Fibroblast of pulmonary artery (primary cell): ENCODE measurements around the gene ZNF618.

Experiments used
- DNase-seq: peaks from one replicate; pipeline ENCODE4 v3.0.0-alpha.2; 2010; ENCODE audit warnings: low read depth
- H3K4me3 ChIP-seq: replicated peaks from 2 replicates; pipeline ENCODE4 v1.5.1; 2011; ENCODE audit warnings: low read depth, mild to moderate bottlenecking, control low read depth, low read length, moderate library complexity
- CTCF ChIP-seq: IDR thresholded peaks from 2 replicates; pipeline ENCODE4 v1.5.1; 2011; ENCODE audit warnings: mild to moderate bottlenecking, control low read depth, low read length, inconsistent platforms; ENCODE audit errors: missing control alignments

The ZNF618 gene

GRCh38 chr9:114089206-114089840 is 213.2 kb downstream of the ZNF618 start:
- no peak overlapping the region for H3K4me3 ChIP-seq
- no peak for DNase-seq
- TF ChIP-seq CTCF = no peak

DNA sequence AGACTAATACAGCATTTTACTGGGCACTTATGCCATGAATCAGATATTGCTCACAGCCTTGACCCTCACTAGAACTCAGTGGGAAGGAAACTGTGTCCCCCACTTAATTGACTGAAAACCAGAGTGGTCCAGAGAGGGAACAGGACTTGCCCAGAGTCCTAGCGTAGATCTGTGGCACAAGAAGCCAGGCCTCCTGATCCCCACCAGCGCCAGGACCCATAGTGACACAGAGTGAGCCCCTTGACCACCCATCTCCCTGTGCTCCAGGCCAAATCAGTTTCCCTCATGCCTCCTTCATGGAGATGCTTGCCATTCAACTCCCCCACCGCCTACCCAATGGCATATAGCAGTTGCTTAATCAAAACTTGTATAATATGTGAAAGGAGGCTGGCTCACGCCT is 214.7 kb downstream of the ZNF618 start:
- no peak for DNase-seq
- H3K4me3 ChIP-seq = no peak overlapping the region
- no peak for TF ChIP-seq CTCF

- TF ChIP-seq CTCF = no peak
- no peak overlapping the region for H3K4me3 ChIP-seq
- no peak for DNase-seq
Observed at GRCh38 chr9:114091711-114092110, 215.6 kb downstream of the ZNF618 start.

DNA sequence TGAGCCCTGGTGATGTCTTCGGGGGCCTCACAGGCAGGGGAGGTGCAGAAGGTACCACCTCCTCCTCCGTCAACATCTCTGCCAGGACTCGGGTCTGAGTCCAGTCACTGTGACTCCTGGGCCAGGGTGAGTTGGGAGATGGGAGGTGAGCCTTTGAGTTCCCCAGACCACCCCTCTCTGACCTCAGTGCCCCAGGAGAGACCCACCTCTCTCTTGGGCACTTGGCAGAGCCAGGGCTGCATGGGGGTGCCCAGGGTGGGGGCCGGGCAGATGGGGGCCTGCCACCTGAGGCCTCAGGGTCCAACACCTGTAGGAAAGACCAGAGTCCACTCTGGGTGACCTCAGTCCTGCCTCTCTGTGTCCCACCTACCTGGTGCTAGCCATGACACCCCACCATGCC is 216.2 kb downstream of the ZNF618 start:
- H3K4me3 ChIP-seq = no peak overlapping the region
- TF ChIP-seq CTCF = no peak
- DNase-seq = no peak

GRCh38 chr9:114093031-114093471 is 216.9 kb downstream of the ZNF618 start:
- H3K4me3 ChIP-seq = no peak overlapping the region
- DNase-seq = no peak
- no peak for TF ChIP-seq CTCF

- H3K4me3 ChIP-seq = no peak overlapping the region
- TF ChIP-seq CTCF = no peak
- DNase-seq = no peak
Observed at GRCh38 chr9:114093761-114094505, 217.8 kb downstream of the ZNF618 start.
